ENCODE data around the gene GADD45B.

DNA sequence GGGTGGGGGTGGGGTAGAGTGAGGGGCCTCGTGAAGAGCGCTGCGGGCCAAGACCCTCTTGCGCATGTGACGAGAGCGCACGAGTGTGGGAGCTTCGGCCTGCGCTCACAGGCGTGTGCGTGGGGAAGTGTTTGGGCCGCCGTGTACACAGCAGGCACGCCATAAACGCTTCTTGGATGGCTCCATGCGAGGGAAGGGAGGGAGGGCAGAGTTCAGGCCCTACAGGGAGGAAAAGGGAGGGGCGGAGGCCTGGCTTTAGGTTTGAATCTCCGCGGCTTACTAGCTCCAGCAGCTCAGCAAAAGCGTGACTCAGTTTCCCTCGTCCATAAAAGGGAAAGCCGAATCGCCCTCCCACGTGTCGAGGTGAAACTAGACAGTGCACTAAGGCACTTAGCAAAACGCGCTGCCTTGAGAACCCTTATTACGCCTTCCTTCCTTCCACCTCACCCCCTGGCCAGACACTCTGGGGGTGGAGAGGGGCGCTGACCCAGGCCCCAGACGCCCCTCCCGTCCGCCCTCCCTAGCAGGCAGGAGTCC, 12.5 kb downstream of the GADD45B start:
- TF ChIP-seq, protein P1, sequence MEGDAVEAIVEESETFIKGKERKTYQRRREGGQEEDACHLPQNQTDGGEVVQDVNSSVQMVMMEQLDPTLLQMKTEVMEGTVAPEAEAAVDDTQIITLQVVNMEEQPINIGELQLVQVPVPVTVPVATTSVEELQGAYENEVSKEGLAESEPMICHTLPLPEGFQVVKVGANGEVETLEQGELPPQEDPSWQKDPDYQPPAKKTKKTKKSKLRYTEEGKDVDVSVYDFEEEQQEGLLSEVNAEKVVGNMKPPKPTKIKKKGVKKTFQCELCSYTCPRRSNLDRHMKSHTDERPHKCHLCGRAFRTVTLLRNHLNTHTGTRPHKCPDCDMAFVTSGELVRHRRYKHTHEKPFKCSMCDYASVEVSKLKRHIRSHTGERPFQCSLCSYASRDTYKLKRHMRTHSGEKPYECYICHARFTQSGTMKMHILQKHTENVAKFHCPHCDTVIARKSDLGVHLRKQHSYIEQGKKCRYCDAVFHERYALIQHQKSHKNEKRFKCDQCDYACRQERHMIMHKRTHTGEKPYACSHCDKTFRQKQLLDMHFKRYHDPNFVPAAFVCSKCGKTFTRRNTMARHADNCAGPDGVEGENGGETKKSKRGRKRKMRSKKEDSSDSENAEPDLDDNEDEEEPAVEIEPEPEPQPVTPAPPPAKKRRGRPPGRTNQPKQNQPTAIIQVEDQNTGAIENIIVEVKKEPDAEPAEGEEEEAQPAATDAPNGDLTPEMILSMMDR (IDR thresholded peaks at IDR 0.05; ENCODE audit: low read depth, low read length): no peak
- no peak for TF ChIP-seq EZH2phosphoT487 (IDR thresholded peaks at IDR 0.05; ENCODE audit: low read depth)
